Muscle of arm (tissue), 12 donors: Measurements from ENCODE around the gene AFF3. TPM values are rescaled to one million over a fixed set of nuclear protein-coding genes. Genes with fewer than 3 reads are reported as not detected.

Experiments
- DNase-seq: peaks from one replicate; pipeline ENCODE4 v3.0.0-alpha.2; 2013
- polyA plus RNA-seq, 12 donors: library from polyadenylated mRNA; unstranded; fragments of 120-200 nt; gene quantifications; one replicate each; pipeline ENCODE4 v1.2.1, GENCODE V29; 2013; ENCODE audit not compliant: insufficient read length in 12 of 12

AFF3 gene
- polyA plus RNA-seq, 12 donors: 2.5 to 15.7 (median 3.7) TPM; not detected in 1

DNA sequence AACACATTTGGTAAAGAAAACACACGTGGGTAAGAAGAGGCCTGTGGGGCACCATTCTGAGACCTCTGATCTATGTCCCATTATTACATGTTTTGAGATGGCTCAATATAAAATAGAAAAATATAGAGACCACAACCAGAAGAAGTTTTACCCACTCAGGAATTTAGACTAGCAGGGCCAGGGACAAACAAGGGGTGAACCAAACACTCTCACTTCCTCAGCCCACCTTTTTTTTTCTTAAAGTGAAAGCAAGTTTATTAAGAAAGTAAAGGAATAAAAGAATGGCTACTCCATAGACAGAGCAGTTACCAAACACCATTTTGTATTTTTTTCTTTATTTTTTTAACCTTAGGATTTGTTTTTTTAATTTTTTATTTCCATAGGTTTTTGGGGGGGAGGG, 533.5 kb downstream of the AFF3 start:
- no peak for DNase-seq

- DNase-seq: peak; percentile 33
These were observed 534.4 kb downstream of the AFF3 start for GRCh38 chr2:99607861-99608491.

- DNase-seq: no peak
These were observed 534.9 kb downstream of the AFF3 start for GRCh38 chr2:99607454-99607853.

- peak; percentile 33 for DNase-seq
These were observed 537.4 kb downstream of the AFF3 start for GRCh38 chr2:99605036-99605435.

DNA sequence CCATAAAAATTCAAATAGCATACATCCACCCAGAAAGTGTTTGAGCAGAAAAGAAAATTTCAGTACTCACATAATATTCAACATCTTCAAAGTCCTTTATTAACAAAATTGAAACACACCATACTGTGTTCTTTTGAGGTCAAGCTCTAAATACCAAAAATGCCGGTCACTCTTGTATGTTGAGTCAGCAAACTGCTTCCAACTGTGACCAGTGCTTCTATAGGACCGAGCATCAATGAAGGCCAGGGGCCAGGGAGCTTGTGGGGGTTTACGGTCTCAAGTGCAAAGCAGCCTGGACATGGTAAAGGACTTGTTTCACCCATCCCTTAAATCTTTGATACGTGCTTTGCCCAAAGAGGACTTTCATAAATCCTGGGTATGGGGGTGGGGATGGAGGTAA, 539.9 kb downstream of the AFF3 start:
- DNase-seq: no peak

DNA sequence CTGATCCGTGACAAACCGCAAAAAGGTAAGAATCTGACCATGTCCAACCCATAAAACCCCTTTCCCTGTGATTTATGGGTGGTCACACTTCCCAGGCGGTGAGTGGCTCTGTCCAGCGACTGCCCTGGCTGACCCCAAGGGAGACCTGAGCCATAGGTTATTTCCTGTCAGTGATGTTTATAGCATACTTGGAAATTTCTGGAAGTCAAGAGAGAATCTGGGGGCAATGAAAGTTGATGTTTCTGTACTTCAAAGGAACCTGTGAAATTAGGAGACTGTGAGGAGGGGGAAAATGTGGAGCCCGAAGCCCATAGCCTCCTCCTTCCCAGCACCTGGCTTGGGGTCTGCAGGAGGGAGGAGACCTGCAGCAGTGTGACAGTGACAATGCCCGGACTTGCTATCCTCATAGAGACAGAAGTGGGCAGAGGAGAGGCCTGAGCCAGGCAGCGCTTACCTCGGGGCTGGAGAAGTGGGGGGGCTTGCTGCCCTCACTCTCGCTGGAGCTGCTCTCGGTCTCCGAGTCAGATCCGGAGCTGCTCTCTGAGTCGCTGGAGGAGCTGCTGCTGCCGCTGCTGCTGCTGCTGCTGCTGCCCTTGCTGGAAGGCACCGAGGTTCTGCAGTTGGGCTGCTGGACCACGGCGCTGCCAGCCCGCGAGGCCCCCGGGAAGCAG, 541.3 kb downstream of the AFF3 start:
- DNase-seq: no peak

GRCh38 chr2:99598441-99598840, 543.9 kb downstream of the AFF3 start:
- DNase-seq: no peak

GRCh38 chr2:99597616-99598015, 544.8 kb downstream of the AFF3 start:
- no peak for DNase-seq

- no peak for DNase-seq
These were observed 547.0 kb downstream of the AFF3 start for GRCh38 chr2:99595373-99595772.

DNA sequence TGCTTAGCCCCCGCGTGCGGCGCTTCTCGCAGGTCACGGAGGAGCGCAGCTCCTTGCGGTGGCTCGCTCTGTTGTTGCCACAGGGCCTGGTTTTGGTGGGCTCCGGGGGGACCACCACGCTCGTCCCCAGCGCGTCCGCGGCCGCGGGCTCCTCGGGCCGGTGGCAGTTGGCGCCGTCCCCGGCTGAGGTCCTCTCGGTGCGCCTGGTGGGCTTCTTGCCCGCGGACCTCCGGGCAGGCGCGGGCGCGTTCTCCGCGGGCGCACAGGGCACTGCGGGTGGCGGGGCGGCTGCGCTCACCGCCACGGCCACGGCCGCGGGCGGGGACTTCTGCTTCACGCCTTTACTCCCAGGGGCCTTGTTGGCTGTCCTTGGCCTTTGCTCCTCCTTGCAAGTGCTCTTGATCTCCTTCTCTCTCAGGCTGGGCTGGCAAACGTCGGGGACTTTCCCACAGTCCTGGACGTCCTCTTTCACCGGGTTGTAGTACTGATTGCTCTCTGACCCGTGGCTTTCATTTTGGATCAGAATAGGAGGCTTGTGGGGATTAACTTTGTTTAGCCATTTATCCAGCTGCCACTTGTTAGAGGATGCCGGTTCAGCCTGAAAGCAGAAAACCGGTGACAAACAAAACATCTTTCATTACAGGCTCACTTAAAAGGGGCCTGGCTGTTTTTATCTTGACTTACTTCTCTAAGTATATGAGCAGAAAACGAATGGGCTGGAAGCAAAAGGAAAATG, 548.5 kb downstream of the AFF3 start:
- DNase-seq: no peak

DNA sequence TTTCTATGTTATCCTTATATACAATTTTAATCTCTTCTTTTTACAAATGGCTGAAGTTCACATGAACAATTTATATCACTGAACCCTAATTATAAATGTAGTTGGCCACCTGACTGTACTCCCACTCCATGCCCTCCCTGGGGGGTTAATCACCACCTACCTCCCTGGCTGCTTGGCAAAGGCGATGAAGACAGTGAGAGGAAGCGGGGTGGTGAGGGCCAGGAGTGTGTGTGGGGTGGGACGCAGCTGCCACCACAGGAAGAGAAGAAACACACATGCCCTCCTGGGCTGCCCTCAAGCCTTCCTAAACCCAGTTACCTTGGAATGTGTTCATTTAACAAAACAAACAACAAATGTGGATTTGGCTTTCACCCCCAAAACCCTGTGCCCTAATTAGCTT, 565.6 kb downstream of the AFF3 start:
- no peak for DNase-seq

- no peak for DNase-seq
These were observed 568.6 kb downstream of the AFF3 start for GRCh38 chr2:99573634-99574251.

GRCh38 chr2:99572373-99573164, 569.8 kb downstream of the AFF3 start:
- no peak for DNase-seq

GRCh38 chr2:99571954-99572353, 570.4 kb downstream of the AFF3 start:
- DNase-seq: no peak

DNA sequence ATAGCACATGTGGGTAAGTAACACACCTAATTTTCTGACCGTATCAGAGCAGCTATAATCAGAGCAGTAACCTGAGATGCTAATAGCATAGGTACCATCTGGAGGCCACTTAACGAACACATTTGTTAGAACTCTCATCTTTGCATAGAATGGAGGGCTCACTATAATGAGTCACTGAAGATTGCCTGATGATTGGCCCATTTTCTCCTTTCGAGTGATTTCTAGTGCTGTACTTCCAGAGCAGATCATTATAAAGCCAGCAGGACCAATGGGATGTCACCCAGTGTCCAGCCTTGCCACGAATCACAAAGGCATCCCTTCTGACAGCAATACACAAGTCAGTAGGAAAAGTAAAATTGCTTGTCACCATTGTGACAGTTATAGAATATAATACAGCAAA, 570.9 kb downstream of the AFF3 start:
- DNase-seq: no peak

DNA sequence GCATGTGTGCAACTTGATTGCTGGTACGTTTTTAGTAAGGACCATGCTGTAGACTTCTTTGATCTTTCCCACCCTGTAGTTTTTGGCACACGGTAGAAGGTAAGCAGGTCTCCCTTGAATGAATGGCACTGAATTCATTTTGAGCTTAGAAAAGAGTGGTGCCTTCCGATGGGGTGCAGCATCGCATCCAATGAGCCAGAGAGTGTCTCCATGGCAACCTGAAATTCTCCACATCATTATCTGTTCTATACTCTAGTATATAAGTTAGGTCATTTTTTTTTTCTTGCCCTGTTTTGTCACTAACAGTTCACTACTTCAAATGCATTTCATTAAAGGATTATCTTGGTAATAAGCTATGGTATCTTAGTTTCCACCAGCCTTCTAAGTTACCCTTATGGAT, 571.4 kb downstream of the AFF3 start:
- DNase-seq: no peak

- no peak for DNase-seq
These were observed 573.0 kb downstream of the AFF3 start for GRCh38 chr2:99569386-99569785.

- no peak for DNase-seq
These were observed 577.2 kb downstream of the AFF3 start for GRCh38 chr2:99565227-99565626.

- DNase-seq: no peak
These were observed 579.9 kb downstream of the AFF3 start for GRCh38 chr2:99562516-99562915.

DNA sequence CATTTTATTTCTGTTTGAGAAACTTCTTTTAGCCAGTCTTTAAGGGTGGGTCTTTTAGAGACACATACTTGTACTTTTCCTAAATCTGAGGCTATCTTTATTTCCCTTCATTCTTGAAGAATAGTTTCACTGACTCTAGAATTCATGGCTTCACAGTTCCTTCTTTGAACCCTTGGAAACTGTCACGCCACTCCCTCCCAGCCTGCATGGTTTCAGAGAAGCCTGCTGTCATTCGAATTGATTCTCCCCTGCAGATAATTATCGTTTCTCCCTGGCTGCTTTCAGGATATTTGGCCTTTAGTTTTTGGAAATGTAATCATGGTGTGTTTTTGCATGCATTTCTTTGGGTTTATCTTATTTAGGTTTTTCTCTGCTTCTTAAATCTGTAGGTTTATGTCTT, 580.6 kb downstream of the AFF3 start:
- DNase-seq: no peak

DNA sequence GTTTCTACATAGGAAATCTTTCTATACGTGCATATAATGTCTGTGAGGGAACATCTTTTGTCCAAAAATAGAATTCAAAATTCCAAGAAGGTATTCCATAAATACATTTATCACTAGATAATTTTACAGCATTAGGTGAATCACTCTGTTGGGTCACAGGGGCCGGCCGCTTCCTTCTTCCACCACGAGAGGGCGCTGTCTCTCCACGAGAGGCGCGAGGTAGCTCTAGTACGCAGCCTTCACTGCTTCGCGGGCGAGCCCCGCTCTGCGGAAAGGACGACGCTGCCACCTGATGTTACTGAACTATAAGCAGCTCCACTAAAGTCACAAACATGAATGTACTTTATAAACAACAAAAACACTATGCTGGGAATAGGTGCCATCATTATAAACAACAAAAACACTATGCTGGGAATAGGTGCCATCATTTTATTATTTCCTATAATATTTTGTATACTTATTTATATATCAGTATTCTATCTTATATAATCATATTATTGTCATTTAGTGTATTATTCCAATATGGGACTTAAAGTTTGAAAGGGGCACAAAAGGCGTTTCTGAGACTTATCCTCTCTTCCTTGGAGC, 583.2 kb downstream of the AFF3 start:
- peak; percentile 84 for DNase-seq
